HUES6 (cell line): ENCODE measurements around the gene ARHGAP8.

Source experiments
- H3K27ac ChIP-seq: 2 replicates; pipeline ENCODE4 v1.7.0; 2013; ENCODE audit warnings: low read depth, mild to moderate bottlenecking, low read length, inconsistent platforms
- H3K27me3 ChIP-seq: 2 replicates; pipeline ENCODE4 v1.6.1; 2013; ENCODE audit warnings: low read length; ENCODE audit not compliant: control insufficient read depth, insufficient read depth
- H3K36me3 ChIP-seq: 2 replicates; pipeline ENCODE4 v1.6.1; 2013; ENCODE audit warnings: low read length; ENCODE audit not compliant: control insufficient read depth, insufficient read depth
- H3K4me1 ChIP-seq: 2 replicates; pipeline ENCODE4 v1.6.1; 2013; ENCODE audit warnings: low read length; ENCODE audit not compliant: control insufficient read depth, insufficient read depth
- H3K4me3 ChIP-seq: 2 replicates; pipeline ENCODE4 v1.5.1; 2013; ENCODE audit warnings: low read depth, low read length
- H3K9ac ChIP-seq: one replicate; pipeline ENCODE4 v1.6.1; 2013; ENCODE audit warnings: mild to moderate bottlenecking, low read length
- H3K9me3 ChIP-seq: 2 replicates; pipeline ENCODE4 v1.6.1; 2013; ENCODE audit warnings: low read depth, low read length; ENCODE audit not compliant: control insufficient read depth, insufficient read depth

ARHGAP8 gene

DNA sequence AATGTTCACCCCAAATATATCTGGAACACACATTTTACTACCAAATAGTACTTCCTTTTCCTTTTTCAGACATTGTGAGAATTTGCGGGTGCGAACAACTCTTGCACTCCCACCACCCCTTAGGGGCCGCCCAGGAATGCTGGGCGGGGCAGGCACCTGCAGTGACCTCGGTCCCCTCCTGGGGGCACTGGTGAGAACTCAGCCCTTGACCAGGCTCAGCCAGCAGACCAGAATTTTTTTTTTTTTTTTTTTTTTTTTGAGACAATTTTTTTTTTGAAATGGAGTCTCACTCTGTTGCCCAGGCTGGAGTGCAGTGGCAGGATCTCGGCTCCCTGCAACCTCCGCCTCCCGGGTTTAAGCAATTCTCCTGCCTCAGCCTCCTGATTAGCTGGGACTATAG is 75.8 kb downstream of the ARHGAP8 start:
- no peak overlapping the region for H3K27ac ChIP-seq
- no peak overlapping the region for H3K9ac ChIP-seq
- H3K36me3 ChIP-seq: peaks cover 20% of the 10 kb centered on the region
- H3K4me1 ChIP-seq: no peaks in the 10 kb centered on the region
- H3K9me3 ChIP-seq: no peaks in the 10 kb centered on the region
- no peaks in the 10 kb centered on the region for H3K27me3 ChIP-seq
- H3K4me3 ChIP-seq: no peak overlapping the region

- Histone ChIP-seq H3K4me1 (peaks cover 3% of the 10 kb centered on the region; the same call in 1 of the 2 replicates), H3K4me3 (no peak overlapping the region), H3K27me3 (no peaks in the 10 kb centered on the region), H3K36me3 (peaks cover 5% of the 10 kb centered on the region; the same call in 1 of the 2 replicates), H3K27ac (no peak overlapping the region), H3K9me3 (peaks cover 8% of the 10 kb centered on the region; the same call in 1 of the 2 replicates), H3K9ac (no peak overlapping the region)
Observed at GRCh38 chr22:44831885-44832284, 79.5 kb downstream of the ARHGAP8 start.

- peaks cover 5% of the 10 kb centered on the region; the same call in 1 of the 2 replicates for H3K36me3 ChIP-seq
- H3K4me3 ChIP-seq: no peak overlapping the region
- peaks cover 8% of the 10 kb centered on the region; the same call in 1 of the 2 replicates for H3K9me3 ChIP-seq
- no peak overlapping the region for H3K9ac ChIP-seq
- H3K27me3 ChIP-seq: no peaks in the 10 kb centered on the region
- H3K4me1 ChIP-seq: peaks cover 3% of the 10 kb centered on the region; the same call in 1 of the 2 replicates
- no peak overlapping the region for H3K27ac ChIP-seq
Observed at GRCh38 chr22:44834065-44834464, 81.7 kb downstream of the ARHGAP8 start.

DNA sequence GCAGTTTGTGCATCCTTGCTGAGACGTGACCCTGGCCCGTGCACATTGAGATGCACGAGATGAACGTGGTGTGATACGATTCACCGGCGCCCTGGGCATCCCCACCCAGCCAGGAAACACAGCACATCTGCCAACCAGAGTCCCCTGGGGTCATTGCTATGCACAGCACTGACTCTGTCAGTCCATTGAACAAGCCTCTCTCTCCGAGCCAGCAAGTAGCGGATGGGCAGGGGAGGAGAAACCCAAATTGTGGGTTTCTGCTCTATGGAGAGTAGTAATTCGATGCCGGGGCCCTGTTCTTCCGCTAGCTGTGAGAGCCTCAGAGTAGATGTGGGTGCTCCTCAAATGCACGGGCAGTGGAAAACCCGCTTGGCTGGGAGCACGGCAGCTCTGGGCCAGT is 85.1 kb downstream of the ARHGAP8 start:
- Histone ChIP-seq H3K27me3 (no peaks in the 10 kb centered on the region), H3K36me3 (peaks cover 5% of the 10 kb centered on the region; the same call in 1 of the 2 replicates), H3K9me3 (peaks cover 8% of the 10 kb centered on the region; the same call in 1 of the 2 replicates), H3K4me1 (peaks cover 3% of the 10 kb centered on the region; the same call in 1 of the 2 replicates), H3K4me3 (no peak overlapping the region), H3K9ac (no peak overlapping the region), H3K27ac (no peak overlapping the region)

DNA sequence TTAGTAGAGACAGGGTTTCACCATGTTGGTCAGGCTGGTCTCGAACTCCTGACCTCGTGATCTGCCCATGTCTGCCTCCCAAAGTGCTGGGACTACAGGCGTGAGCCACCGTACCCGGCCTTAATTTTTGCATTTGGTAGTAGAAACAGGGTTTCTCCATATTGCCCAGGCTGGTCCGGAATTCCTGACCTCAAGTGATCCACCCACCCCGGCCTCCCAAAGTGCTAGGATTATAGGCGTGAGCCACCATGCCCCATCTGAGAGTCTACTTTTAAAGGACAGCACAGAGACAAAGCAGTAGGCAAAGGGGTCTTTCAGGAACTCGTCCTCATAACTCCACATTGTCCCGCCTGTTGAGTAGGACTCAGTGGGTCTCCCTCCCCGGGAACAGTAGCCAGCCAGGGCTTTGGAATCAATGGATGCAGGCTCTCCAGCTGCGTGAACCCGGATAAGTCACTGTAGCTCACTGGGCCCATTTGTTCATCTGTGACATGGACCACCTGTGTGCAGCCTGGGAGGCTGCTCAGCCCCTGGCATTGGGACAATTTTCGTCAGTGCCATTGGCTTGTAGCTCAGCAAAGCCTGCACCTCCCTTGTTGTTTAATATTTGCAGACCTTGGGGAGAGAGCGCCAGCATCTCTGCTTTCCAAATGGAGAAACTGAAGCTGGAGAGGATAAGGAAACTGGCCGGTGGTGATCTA is 86.1 kb downstream of the ARHGAP8 start:
- Histone ChIP-seq H3K9ac (no peak overlapping the region), H3K4me1 (peaks cover 3% of the 10 kb centered on the region; the same call in 1 of the 2 replicates), H3K4me3 (no peak overlapping the region), H3K27me3 (no peaks in the 10 kb centered on the region), H3K36me3 (peaks cover 5% of the 10 kb centered on the region; the same call in 1 of the 2 replicates), H3K27ac (no peak overlapping the region), H3K9me3 (peaks cover 8% of the 10 kb centered on the region; the same call in 1 of the 2 replicates)

DNA sequence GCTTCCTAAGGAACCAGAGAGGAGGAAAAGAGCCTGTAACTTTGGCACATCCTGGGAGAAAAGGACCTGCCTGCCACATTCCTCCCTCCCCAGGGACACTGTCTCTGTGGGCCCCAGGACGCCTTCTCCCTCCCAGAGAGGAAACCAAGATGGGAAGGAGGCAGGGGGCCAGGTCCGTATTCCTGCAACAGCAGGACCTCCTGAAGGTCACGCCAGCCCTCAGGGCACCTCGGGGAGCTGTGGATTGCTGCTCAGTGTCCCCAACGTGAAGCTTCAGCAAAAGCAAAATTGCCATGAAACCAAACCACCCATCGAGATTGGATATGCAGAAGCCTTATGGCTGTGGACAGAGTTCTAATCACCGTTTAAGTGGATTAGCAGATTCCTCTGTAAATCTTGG is 86.7 kb downstream of the ARHGAP8 start:
- Histone ChIP-seq H3K27ac (no peak overlapping the region), H3K9me3 (0 out of 2 replicates have a peak, but pooled peaks cover 5% of the 10 kb centered on the region), H3K9ac (no peak overlapping the region), H3K4me1 (peaks cover 3% of the 10 kb centered on the region; the same call in 1 of the 2 replicates), H3K27me3 (no peaks in the 10 kb centered on the region), H3K4me3 (no peak overlapping the region), H3K36me3 (peaks cover 5% of the 10 kb centered on the region; the same call in 1 of the 2 replicates)

GRCh38 chr22:44839721-44840120 is 87.3 kb downstream of the ARHGAP8 start:
- peaks cover 3% of the 10 kb centered on the region; the same call in 1 of the 2 replicates for H3K4me1 ChIP-seq

GRCh38 chr22:44840611-44841322 is 88.4 kb downstream of the ARHGAP8 start:
- Histone ChIP-seq H3K4me1 (peaks cover 3% of the 10 kb centered on the region; the same call in 1 of the 2 replicates), H3K36me3 (0 out of 2 replicates have a peak, but pooled peaks cover 8% of the 10 kb centered on the region), H3K4me3 (no peak overlapping the region), H3K9ac (no peak overlapping the region), H3K27ac (no peak overlapping the region), H3K27me3 (no peaks in the 10 kb centered on the region), H3K9me3 (no peaks in the 10 kb centered on the region)

More at GRCh38 chr22:44839721-44840120, 87.3 kb downstream of the ARHGAP8 start:
- H3K9me3 ChIP-seq: 0 out of 2 replicates have a peak, but pooled peaks cover 1% of the 10 kb centered on the region
- H3K27ac ChIP-seq: no peak overlapping the region
- H3K9ac ChIP-seq: no peak overlapping the region
- peaks cover 5% of the 10 kb centered on the region; the same call in 1 of the 2 replicates for H3K36me3 ChIP-seq
- no peaks in the 10 kb centered on the region for H3K27me3 ChIP-seq
- H3K4me3 ChIP-seq: no peak overlapping the region

DNA sequence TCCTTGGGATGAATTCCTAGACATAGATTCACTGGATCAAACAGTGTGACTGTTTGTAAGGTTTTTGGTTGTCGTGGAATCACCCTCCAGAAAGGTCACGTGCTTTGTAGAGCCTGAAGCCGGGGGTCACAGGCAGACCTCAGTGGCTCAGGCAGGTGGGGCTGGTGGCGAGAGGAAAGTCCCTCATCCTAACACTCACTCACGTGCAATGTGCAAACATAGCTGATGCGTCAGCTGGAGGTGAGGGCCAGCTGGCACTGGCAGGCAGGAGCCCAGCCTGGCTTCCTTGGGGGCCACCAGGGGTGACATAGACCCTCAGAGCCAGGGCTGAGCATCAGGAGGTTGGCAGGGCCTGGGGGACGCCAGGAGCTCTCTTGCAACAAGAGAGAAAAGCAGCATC is 90.0 kb downstream of the ARHGAP8 start:
- Histone ChIP-seq H3K4me3 (no peak overlapping the region), H3K27me3 (no peaks in the 10 kb centered on the region), H3K27ac (no peak overlapping the region), H3K36me3 (0 out of 2 replicates have a peak, but pooled peaks cover 7% of the 10 kb centered on the region), H3K9ac (no peak overlapping the region), H3K4me1 (no peaks in the 10 kb centered on the region), H3K9me3 (no peaks in the 10 kb centered on the region)

GRCh38 chr22:44845191-44845590 is 92.8 kb downstream of the ARHGAP8 start:
- Histone ChIP-seq H3K36me3 (peaks cover 22% of the 10 kb centered on the region; the same call in 1 of the 2 replicates), H3K9me3 (no peaks in the 10 kb centered on the region), H3K4me1 (no peaks in the 10 kb centered on the region)

More at GRCh38 chr22:44845191-44845590, 92.8 kb downstream of the ARHGAP8 start:
- H3K4me3 ChIP-seq: no peak overlapping the region
- H3K27me3 ChIP-seq: no peaks in the 10 kb centered on the region
- no peak overlapping the region for H3K27ac ChIP-seq
- no peak overlapping the region for H3K9ac ChIP-seq
